EH (cell line): ENCODE data around the gene JAKMIP3.
"Not testable (repeated sequence)": the region's sequence is repeated elsewhere in the genome, so short reads cannot be mapped to it uniquely, and the experiment has no call there.

Experiments used
- DNase-seq: peaks from one replicate; pipeline ENCODE4 v3.0.0-alpha.2; 2015; ENCODE audit warnings: low read depth

Gene JAKMIP3

DNA sequence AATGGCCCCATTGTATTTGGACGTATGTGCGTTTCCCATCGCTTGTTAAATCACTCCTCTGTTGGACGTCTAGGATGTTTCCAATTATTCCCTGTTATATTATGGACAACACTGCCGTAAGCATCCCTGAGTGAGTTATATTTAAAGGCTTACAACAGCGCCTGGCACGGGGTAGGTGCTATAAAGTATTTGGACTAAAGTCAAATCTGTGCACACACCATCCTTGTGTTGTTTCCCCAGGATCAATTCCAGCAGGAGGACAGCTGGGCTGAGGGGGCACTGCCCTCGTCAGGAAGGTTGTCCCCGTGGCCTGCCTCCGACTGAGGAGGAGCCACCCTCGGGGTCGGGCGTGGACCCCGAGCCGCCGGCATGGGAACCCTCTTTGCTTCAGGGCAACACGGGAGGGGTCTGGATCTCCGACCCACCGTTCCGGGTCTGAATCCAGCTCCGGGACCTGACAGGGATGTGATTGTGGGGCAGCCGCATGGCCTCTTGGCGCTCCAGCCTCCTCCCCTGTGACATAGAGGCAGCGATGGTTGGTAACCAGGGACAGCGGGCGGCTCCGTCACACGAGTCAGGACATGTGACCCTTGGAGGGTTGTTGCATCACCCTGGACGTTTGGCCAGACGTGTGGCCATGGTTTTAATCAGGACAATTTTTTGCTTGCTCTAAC, 1.5 kb upstream of the JAKMIP3 start:
- no peak for DNase-seq

DNA sequence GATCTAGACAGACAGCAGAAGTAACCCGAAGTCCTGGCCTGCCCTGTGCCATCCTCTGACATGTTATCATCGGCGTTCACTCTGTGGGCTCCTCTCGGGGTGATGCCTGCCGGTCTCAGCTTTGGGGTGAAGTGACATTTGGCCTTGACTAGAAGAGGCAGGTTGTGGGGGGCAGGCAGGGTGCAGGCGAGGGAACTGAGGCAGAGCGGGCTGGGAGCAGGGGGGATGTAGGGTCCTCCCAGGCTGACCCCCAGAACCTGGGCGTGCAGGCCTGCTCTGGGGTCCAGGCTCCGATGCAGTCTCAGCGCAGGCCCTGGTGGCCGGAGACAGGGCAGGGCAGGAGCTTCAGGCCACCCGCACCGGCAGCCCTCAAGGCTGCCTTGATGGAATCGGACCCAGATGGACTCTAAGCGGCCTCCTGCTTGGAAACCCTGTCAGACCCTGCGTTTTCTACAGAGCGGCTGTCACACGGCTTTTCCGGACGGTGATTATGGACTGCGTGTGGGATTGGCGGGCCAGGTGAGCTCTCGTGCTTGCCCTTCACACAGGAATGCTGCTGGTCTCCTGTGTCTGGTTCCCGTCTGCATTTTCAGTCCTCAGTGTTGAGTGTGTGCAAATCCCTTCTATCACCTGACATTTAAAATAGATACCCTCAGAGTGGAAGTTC, 842 bp upstream of the JAKMIP3 start:
- no peak for DNase-seq

DNA sequence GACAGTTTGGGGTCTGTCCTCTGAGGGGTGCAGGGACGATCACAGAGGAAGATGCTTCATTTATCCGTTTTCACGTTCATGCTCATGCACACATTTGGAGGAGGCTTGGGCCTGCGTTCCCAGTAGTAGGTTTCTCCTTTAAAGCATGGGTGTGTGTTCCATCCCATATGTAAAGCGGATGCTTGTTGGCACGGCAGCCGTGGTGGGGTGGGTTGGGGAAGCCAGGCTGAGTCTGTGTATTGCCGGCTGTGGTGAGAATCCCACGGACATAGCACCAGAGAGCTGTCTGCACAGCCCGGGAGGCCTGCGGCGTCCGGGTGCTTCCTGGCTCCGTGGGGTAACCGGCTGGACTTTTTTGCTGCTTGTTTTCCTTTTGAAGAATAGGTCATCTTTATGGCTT, 440 bp downstream of the JAKMIP3 start:
- peak; percentile 61 for DNase-seq

DNA sequence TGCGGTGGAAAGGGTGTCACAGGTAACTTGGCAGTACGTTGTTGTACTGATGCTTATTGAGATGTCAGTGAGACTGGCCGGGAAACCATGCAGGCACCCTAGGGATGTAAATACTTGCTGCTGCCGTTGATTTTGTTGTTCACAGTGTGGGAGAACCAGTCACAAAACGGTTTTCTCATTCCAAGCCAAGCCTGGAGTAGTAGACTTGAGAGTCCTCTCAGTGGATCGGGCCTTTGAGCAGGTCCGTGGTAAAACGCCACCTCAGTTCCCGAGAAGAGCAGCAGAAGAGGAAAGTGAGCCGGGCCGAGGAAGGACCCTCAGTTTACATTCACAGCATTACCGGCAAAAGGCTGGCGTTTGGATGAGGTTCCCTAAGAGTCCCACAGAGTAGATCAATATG, 1.1 kb downstream of the JAKMIP3 start:
- DNase-seq: no peak

DNA sequence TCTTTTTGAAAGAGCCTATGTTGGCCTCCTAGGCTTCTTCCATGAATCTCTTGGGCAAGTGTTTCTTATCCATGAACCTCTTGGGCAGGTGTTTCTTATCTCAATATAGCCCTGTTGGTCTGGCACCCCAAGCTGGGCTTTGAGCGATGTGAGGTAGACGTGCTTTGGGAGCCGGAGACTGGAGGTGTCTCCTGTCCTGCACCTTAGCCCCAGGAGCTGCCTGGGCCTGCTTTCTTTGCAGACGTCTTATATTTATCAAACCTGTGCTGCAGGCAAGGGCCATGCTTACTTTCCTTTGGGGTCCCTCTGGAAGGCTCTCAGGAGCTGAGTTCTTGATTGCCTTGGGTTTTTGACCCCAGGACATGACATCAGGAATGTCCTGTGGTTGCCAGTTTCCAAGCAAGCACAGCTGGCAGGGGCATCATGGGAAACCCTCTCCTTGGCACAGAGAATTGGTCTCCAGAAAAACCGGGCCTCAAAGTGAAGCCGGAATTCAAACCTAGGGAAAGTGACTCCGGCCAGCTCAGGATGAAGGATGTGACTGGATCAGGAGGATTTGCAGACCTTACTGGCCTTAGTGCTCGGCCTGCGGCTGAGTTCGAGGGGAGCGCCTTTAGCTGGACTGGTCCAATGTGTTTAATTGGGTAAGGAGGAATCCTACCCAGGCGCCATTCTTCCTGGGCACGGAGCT, 2.8 kb downstream of the JAKMIP3 start:
- no peak for DNase-seq

DNA sequence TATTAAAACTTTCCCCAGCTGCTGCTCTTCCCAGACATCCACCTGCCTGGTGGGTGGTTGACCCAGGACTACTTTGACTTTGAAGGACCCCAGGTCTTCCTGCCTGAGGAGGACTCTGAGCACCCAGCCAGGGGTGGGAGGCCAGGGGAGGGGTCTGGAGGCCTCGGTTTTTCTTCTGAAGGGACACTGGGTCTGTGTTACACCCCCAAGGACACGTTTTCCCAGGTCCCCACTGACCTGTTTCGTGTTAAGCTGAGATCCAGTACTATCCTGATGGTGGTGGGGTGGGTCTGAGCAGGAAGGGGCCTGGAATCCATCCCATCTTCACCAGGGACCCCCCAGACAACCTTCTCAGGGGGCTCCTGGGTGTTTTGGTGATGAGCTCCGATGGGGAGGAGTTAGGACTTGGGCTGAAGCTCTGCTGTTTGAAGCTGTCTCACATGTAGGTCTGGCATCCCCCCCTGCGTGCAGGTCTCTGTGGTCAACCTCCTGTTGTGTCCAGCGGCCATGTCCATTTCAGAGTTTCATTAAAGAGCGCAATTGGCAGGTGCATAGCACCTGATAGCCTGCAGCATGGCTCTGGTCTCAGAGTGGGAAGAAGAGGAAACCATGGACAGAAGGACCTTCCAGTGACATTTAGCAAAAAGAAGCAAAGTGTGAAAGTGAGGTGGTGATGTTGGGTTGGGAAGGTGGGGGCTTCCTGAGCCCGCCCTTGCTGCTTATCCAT, 3.5 kb downstream of the JAKMIP3 start:
- DNase-seq: no peak

DNA sequence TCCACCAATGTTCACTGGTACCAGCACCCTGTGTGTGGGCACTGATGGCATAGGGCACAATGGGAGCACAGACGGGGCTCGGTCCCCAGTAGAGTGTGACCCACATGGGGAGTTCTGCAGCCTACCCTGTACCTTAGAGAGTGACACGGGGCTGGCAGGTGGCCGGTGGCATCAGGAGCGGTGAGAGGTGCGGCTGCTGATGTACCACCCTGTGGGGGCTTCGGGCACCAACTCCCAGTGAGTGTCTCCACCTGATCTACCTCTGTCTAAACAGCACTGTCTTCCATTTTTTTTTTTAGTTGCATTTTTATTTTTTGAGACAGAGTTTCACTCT, 4.1 kb downstream of the JAKMIP3 start:
- no peak for DNase-seq

DNA sequence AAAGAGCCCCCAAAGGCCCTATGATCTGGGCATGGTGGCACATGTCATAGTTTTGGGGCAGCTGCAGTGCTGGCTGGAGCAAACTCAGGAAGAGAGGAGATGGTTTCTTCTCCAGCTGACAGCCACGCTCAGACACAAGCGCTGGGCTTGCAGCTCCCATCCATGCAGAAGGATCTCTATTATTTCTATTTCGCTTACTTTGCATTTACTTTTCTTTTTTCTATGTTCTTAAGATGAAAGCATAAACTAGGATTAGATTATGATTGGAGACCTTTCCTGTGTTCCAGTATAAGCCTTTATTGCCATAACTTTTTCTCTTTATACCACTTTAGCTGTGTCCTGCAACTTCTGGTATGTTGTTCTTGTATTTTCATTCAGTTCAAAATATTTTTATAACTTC, 5.0 kb downstream of the JAKMIP3 start:
- DNase-seq: no peak

DNA sequence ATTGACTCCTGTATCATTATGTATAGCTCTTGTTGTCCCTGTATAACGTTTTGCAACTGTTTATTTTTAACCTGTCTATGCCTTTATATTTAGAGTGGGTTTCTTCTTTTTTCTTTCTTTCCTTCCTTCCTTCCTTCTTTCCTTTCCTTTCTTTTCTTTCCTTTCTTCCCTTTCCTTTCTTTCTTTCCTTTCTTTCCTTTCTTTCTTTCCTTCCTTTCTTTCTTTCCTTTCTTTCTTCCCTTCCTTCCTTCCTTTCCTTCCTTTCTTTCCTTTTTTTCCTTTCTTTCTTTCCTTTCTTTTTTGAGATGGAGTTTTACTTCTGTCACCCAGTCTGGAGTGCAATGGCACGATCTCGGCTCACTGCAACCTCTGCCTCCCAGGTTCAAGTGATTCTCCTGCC, 5.9 kb downstream of the JAKMIP3 start:
- no peak for DNase-seq

DNA sequence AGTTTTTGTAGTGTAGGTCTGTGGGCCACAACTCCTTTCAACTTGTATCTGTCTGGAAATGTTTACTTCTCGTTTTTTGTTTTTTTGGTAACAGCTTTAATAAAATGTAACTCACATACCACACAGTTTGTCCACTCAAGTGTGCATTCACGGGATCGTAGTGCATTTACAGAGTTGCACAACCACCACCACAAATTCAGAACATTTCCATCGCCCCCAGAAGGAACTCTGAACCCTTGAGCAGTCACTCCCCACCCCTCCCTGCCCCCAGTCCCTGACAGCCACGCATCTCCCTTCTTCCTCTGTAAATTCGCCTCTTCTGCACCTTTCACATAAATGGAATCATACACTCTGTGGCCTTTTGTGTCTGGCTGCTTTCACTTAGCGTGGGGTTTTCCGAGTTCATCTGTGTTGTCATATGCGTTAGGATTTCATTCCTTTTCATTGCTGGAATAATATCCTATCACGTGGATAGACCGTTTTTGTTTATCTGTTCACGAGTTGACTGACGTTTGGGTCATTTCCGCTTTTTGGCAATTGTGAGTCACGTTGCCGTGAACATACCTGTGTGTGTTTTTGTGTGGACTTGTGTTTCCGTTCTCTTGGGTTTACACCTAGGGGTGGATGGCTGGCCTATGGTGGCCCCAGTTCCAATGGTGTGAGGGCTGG, 10.3 kb downstream of the JAKMIP3 start:
- DNase-seq: no peak

DNA sequence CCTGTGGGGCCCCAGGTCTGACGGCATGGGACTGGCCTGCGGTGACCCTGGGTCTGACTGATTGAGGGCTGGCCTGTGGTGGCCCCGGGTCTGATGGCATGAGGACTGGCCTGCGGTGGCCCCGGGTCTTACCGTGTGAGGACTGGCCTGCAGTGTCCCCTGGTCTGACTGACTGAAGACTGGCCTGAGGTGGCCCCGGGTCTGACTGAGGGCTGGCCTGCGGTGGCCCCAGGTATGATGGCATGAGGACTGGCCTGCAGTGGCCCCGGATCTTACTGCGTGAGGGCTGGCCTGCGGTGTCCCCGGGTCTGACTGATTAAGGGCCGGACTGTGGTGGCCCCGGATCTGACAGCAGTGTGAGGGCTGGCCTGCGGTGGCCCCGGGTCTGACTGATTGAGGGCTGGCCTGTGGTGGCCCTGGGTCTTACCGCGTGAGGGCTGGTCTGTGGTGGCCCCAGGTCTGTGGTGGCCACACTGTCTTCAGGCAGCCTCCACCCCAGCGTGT, 10.9 kb downstream of the JAKMIP3 start:
- no peak for DNase-seq

DNA sequence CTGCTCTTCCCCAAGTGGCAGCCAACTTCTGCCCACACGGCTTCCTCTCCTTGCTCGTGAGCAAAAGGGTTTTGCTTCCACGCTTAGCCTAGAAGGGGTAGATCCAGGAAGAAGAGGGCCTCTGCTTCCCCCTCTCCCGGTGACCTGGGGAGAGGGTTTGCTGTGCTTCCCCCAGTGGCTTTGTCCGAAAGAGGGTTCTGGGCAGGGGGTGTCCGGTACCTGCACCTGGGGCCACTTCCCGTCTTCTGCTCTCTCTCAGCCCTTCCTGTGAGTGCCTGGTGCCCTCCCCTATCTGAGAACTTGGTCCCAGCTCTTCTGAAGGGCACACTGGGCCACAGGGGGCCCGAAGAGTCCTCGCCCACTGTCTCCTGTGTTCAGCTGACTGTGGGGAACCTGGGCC, 11.3 kb downstream of the JAKMIP3 start:
- no peak for DNase-seq

DNA sequence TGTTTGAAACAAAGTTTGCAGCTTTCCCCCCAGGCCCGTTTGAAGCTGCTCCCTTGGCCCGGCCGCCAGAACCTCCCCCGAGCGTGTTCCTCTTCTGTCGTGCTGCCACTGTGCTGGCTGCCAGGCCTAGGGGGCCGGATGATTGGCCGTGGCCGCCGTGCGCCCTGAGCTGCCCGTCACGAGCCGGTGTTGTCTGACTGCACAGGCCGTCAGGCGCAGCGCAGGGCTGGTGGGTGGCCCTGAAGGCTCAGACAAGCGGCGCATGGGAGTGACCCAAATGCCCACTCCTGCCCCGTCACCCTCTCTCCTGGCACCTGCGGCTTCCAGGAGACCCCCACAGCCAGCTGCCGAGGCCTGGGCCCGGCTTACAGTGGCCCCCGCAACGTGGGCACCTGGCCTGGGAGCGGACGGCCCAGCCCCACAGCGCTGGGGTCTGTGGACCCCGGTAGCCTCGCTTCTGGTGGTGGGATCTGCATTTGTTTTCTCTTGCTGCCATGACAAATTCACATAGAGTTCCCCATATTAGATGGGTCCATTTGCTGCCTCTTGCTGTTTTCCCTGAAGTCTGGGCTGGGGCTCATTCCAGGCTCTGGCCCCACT, 13.1 kb downstream of the JAKMIP3 start:
- no peak for DNase-seq

DNA sequence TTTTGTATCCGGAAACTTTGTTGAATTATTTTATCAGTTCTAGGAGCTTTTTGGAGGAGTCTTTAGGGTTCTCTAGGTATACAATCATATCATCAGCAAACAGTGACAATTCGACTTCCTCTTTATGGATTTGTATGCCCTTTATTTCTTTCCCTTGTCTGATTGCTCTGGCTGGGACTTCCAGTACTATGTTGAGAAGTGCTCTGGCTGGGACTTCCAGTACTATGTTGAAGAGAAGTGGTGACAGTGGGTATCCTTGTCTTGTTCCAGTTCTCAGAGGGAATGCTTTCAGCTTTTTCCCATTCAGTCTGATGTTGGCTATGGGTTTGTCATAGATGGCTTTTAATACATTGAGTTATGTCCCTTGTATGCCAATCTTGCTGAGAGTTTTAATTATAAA, 18.6 kb downstream of the JAKMIP3 start:
- not testable (repeated sequence) for DNase-seq

DNA sequence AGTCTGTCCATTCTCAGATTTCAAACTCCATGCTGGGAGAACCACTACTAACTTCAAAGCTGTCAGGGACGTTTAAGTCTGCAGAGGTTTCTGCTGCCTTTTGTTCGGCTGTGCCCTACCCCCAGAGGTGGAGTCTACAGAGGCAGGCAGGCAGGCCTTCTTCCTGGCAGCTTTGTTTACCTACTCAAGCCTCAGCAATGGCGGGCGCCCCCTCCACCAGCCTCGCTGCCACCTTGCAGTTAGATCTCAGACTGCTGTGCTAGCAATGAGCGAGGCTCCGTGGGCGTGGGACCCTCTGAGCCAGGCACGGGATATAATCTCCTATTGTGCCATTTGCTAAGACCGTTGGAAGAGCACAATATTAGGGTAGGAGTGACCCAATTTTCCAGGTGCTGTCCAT, 27.5 kb downstream of the JAKMIP3 start:
- not testable (repeated sequence) for DNase-seq

DNA sequence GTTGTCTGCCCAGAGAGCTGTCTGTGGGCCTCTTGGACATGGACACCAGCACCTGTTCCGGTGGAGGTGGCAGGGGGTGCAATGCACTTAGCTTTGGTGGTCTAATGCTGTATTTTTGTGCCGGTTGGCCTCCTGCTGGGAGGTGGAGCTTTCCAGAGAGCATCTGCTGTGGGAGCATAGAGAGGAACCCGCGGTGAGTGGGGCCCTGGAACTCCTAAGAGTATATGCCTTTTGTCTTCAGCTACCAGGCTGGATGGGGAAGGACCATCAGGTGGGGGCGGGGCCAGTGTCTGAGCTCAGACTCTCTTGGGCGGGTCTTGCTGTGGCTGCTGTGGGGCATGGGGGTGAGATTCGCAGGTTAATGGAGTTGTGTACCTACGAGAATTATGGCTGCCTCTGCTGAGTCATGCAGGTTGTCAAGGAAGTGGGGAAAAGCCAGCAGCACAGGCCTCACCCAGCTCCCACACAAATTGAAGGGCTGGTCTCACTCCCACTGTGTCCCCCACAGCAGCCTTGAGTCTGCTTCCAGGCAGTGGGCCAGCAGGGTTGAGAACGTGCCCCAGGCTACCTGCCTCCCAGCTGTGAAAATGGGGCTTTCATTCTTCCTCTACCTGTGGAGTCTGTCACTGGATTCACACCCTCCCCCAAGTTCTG, 29.0 kb downstream of the JAKMIP3 start:
- no peak for DNase-seq

DNA sequence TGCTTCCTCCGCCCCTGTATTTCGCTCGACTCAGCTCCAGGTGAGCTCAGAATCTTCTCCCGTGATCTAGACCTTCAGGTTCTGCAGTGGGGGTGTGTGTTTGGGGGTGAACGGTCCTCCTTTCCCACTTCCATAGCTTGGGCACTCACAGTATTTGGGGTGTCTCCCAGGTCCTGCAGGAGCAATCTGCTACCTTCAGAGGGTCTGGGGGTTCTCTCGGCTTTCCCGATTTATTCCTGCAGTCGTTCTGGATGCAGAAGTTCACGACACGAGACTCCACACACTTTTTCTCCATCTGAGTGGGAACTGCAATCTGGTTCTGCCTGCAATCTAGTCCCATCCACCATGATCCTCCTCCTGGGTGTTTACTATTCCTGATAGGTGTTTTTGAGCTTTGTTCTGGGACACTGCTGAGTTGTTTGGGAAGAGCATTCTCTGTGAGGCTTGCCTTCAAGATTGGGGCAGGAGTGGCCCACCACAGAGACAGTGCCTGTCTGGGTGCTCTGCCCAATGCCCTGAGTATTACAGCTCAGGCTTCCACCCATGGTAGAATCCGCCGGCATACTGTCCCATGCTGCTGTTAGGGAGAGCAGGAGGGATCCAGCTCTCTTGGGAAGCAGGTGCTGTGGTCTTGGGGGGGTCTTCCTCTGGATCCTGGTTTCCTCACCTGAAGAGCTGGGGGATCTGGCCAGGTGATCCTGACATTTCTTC, 29.8 kb downstream of the JAKMIP3 start:
- no peak for DNase-seq

DNA sequence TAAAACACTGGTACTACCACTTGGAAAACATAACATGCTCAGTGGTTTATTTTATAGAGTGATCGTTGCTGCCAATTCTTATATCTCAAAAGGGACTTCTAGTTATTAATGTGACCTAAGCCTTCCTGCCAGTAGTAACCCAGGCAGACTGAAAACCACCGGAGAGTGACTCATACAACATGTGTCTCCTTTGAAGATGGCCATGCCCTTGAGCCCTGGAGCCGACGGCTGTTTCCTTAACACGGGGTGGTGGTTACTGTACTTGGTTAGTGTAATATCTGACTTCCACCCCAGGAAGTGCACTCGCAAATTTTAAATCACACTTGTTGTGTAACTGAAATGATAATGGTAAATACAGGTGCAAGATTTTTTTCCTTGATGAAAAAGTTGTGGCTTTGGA, 30.5 kb downstream of the JAKMIP3 start:
- peak; percentile 44 for DNase-seq

DNA sequence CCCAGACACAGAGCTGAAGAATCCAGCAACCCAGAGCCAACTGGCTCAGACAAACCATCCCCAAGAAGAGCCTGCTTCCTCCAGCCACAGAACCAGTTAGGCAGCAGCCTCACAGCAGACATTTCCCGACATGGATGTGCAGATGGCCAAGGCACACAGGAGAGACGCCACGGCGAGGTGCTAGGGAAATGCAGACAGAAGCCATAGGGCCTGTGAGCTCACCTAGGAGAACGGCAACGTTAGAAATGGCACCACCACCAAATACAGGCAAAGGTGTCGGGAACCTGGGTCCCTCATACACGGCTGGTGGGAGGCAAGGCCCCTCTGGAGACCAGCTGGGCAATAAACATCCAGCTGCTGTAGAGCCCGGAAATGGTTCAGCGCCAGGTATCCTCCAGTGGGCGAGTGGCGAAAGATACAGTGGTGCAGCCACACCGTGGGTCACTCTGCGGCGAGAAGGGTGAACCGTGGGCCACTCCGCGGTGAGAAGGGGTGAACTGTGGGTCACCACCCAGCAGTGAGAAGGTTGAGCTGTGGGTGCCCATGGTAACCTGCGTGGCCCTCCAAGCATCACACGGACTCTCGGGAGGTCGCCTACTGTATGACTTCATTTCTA, 31.2 kb downstream of the JAKMIP3 start:
- no peak for DNase-seq
